Body of pancreas (tissue), 4 donors: ENCODE results near the gene EGFLAM.

ENCODE experiments used
- CTCF ChIP-seq, 7 experiments: fragments of 450-650 bp in 4 of 7; fragments of 200-600 bp in 3 of 7; sonication (generic) in 3 of 7; IDR thresholded peaks; one replicate each; pipeline ENCODE4 v1.5.1; 2016 to 2019; ENCODE audit warnings: antibody characterized with exemption in 7 of 7
- POLR2A ChIP-seq, 3 donors: fragments of 450-650 bp; IDR thresholded peaks; one replicate each; pipeline ENCODE4 v1.6.1; 2016; ENCODE audit warnings: antibody characterized with exemption in 3 of 3, mild to moderate bottlenecking in 2 of 3

GRCh38 chr5:38410304-38410990 lies 152.1 kb downstream of the EGFLAM start:
- TF ChIP-seq POLR2A (IDR thresholded peaks at IDR 0.05) (no peak), CTCF (IDR thresholded peaks at IDR 0.05) (no peak)
